ENCODE results near the gene ADM. TPM values are rescaled to one million over a fixed set of nuclear protein-coding genes. Genes with fewer than 3 reads are reported as not detected.

Gene ADM, protein sequence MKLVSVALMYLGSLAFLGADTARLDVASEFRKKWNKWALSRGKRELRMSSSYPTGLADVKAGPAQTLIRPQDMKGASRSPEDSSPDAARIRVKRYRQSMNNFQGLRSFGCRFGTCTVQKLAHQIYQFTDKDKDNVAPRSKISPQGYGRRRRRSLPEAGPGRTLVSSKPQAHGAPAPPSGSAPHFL
- 80.0 to 155 TPM (median 104 TPM) in 5 replicates for total RNA-seq (2022; extraction: Qiagen RNA extraction)

DNA sequence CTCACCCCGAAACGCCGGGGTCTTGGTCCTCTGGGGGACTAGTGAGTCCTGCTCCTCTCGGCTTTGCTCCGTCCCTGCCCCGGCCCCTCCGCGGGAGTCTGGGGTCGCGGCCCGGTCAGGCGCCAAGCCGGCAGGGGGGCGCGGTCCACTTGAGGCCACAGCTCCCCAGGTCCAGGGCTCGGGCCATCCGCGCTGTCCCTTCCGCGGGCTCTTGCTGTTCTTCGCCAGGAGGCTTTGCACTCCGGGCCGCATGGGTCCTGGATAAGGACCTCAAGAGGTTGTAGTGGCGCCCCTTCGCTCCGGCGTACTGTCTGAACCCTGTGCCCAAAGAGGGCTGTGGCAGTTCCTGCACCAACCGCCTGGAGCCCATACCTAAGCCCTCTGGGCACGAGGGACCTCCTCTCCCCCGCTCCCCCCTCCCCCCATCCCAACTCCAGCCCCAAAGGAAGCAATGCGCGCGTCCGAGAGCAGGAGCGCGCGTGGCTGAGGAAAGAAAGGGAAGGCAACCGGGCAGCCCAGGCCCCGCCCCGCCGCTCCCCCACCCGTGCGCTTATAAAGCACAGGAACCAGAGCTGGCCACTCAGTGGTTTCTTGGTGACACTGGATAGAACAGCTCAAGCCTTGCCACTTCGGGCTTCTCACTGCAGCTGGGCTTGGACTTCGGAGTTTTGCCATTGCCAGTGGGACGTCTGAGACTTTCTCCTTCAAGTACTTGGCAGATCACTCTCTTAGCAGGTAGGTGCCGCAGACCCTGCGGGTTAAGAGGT, at the start of gene ADM:
TSS of gene ADM (plus strand) at position 579 of the 767 bp plus-strand sequence. CDS start 628 bp downstream, outside the sequence.

DNA sequence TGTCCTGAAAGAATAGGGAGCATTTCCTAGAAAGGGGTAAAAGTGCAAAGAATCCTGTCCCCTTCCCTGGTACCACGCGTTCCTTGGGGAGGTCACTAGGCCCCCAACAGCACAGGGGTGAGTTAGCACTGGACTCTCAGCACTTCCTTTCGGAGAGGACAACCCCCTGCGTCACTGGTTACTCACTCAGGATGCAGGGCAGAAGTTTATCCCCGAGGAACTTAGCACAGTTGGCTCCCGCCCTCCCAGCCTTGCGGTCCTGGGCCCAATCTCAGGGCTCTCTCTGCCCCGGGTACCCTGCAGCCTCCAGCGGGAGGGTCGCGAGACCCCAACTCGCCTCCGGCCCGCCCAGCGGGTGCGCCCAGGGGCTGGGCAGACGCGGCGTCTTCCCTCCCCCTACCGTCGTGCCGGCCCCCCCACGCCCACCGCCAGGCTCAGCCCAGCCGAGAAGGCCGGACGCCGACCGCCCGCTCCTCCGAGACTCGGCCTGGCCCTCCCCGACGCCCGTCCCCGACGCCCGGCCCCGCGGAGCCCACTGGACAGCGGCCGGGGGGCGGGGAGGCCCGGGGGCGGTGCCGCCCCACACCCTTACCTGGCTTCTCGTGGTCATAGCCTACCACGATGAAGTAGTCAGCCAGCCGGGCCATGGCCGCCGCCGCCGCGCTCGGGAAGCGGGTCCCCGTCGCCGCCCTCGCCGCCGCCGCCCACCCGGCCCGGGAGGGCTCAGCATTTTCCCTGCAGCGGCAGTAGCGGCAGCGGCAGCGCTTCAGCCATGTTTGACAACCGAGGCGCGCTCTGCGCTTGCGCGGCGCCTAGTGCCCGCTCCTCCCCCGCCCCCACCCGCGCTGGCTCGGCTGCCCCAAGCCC, 11.2 kb upstream of the ADM start, which contains the start of gene SBF2:
TSS of gene SBF2 (minus strand) at position 797 of the 867 bp plus-strand sequence. CDS start at position 647, 150 bp downstream.

Other genes with a start within 250 kb of the ADM start
- gene SBF2, start 10.9 kb upstream of the ADM start, total RNA-seq (2022; extraction: Qiagen RNA extraction), result 10.3 to 13.5 TPM (median 13.2 TPM) in 5 replicates
- gene AMPD3, start 150.2 kb downstream of the ADM start, total RNA-seq (2022; extraction: Qiagen RNA extraction), result 6.6 to 8.4 TPM (median 7.4 TPM) in 5 replicates
- 18.1 to 31.2 TPM (median 25.8 TPM) in 5 replicates for gene RNF141, start 236.1 kb downstream of the ADM start, total RNA-seq (2022; extraction: Qiagen RNA extraction)